ENCODE data around the gene PLXNB2.

GRCh38 chr22:50310031-50310722 is 2.7 kb upstream of the PLXNB2 start:
- TF ChIP-seq CTCF (IDR thresholded peaks at IDR 0.05) (no peak), POLR2A (IDR thresholded peaks at IDR 0.05) (no peak)

Data from heart left ventricle (tissue), 13 donors.